Adrenal gland (tissue), 12 donors: ENCODE measurements around the gene NLRC5. TPM values are rescaled to one million over a fixed set of nuclear protein-coding genes. Genes with fewer than 3 reads are reported as not detected.

ENCODE experiments used
- DNase-seq, 7 donors: peaks; one replicate each; pipeline ENCODE4 v3.0.0-alpha.2; 2019 to 2020
- H3K27ac ChIP-seq, 5 donors: fragments of 200-600 bp; sonication (generic) in 4 of 5; 1 replicate in 3 of 5; 2 replicates in 2 of 5; pipeline versions ENCODE4 v1.5.1 to v1.8.0; 2016 to 2020; ENCODE audit warnings: mild to moderate bottlenecking in 1 of 5
- H3K27me3 ChIP-seq: fragments of 200-600 bp; 2 replicates; pipeline ENCODE4 v1.8.0; 2021
- H3K36me3 ChIP-seq, 2 donors: fragments of 200-600 bp; replicated peaks in 1 of 2; 1 replicate in 1 of 2; 2 replicates in 1 of 2; pipeline versions ENCODE4 v1.5.1 to v1.8.0; 2018 to 2022
- H3K4me1 ChIP-seq, 2 donors: fragments of 200-600 bp; replicated peaks in 1 of 2; 1 replicate in 1 of 2; 2 replicates in 1 of 2; pipeline versions ENCODE4 v1.5.1 to v1.8.0; 2018 to 2021
- H3K4me3 ChIP-seq, 4 donors: fragments of 200-600 bp; sonication (generic) in 3 of 4; one replicate each; pipeline ENCODE4 v1.5.1; 2016 to 2018
- H3K9me3 ChIP-seq, 3 donors: fragments of 200-600 bp; sonication (generic) in 1 of 3; replicated peaks in 1 of 3; 1 replicate in 2 of 3; 2 replicates in 1 of 3; pipeline versions ENCODE4 v1.5.1 to v1.8.0; 2016 to 2021
- POLR2A ChIP-seq, 2 donors: fragments of 450-650 bp; IDR thresholded peaks; one replicate each; pipeline ENCODE4 v1.6.1; 2017; ENCODE audit warnings: antibody characterized with exemption in 2 of 2, mild to moderate bottlenecking in 2 of 2, moderate library complexity in 1 of 2
- WGBS, 4 donors: extraction: QIAGEN DNeasy Blood & Tissue Kit in 2 of 4; methylation state at CpG; one replicate each; pipeline versions ENCODE4 v1.1.5 to v1.1.7; 2013 to 2017; 5-methylcytosine and 5-hydroxymethylcytosine counted together
- intact Hi-C, 2 donors: fragments of 100-400 bp; cut with DNase I; formaldehyde crosslinking; loops; one replicate each; pipeline versions ENCODE4 v1.14.1 to v1.15.0; 2022 to 2023
- polyA plus RNA-seq, 3 donors: library from polyadenylated mRNA; stranded (reverse); fragments of 200-250 nt in 2 of 3; fragments of 350-450 nt in 1 of 3; fragmentation: Illumina TruSeq in 1 of 3; extraction: RNeasy Lipid Tissue Mini Kit (QIAGEN cat#74804) in 1 of 3; gene quantifications; one replicate each; pipeline ENCODE4 v1.2.3, GENCODE V29; 2013 to 2014
- total RNA-seq, 9 donors: library from RNA; depleted of rRNA in 4 of 9; stranded (reverse); fragments of >200 nt in 4 of 9; fragments of 120-200 nt in 1 of 9; fragmentation: NEBNext Ultra II Directional in 1 of 9; extraction: Animal tissue kit (Norgen Biotek cat#: 25700) in 1 of 9; gene quantifications; one replicate each; pipeline versions ENCODE4 v1.1.0 to v1.2.4, GENCODE V29; 2013 to 2023
- TF ChIP-seq, protein P1 (sequence below), 6 experiments: fragments of 450-650 bp in 4 of 6; fragments of 200-600 bp in 2 of 6; sonication (generic) in 1 of 6; IDR thresholded peaks; 1 replicate in 5 of 6; 2 replicates in 1 of 6; pipeline versions ENCODE4 v1.5.1 to v1.8.0; 2016 to 2021; ENCODE audit warnings: antibody characterized with exemption in 6 of 6, mild to moderate bottlenecking in 2 of 6, moderate library complexity in 1 of 6
- donor health status: healthy with polysubstance abuse.
- donor health status: Bipolar disorder and iron deficiency.
- donor health status: DM: yes; HTN: yes; CAD: no.
- donor health status: DM: no; HTN: no; CAD: no.
- donor health status: DM: no; HTN: no; CAD: no.
- donor health status: DM: yes; HTN: yes; CAD: no.

The NLRC5 gene
- total and polyA plus RNA-seq, 12 donors = 6.0 to 89.0 (median 26.6) TPM

DNA sequence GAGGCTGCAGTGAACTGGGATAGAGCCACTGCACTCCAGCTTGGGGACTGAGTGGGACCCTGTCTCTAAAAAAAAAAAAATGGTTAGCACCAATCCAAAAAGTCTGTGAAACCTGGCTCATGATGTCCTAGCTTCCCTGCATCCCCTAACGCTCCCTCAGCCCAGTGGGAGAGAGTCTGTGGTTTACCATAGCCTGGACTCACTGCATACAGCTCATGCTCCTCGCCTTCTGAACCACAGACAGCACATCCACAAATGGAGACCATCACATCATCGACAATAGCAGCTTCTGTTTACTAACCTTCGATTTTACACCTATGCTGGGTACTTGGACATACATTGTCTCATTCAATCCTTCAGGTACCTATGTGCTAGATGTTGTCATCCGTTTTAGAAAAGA, 43.6 kb downstream of the NLRC5 start:
- Histone ChIP-seq H3K27me3 (no peaks in the 10 kb centered on the region), H3K4me1 (no peaks in the 10 kb centered on the region), H3K9me3 (no peaks in the 10 kb centered on the region), H3K4me3 (no peak overlapping the region), H3K36me3 (peaks cover 0 to 3% of the 10 kb centered on the region in 2 donors), H3K27ac (no peak overlapping the region)
- DNase-seq = no peak
- intact Hi-C loops = no loop called here
- 90 to 99% (median 93%) methylated on average over 5 of the region's 5 CpGs for WGBS, 4 donors
- TF ChIP-seq, protein P1, sequence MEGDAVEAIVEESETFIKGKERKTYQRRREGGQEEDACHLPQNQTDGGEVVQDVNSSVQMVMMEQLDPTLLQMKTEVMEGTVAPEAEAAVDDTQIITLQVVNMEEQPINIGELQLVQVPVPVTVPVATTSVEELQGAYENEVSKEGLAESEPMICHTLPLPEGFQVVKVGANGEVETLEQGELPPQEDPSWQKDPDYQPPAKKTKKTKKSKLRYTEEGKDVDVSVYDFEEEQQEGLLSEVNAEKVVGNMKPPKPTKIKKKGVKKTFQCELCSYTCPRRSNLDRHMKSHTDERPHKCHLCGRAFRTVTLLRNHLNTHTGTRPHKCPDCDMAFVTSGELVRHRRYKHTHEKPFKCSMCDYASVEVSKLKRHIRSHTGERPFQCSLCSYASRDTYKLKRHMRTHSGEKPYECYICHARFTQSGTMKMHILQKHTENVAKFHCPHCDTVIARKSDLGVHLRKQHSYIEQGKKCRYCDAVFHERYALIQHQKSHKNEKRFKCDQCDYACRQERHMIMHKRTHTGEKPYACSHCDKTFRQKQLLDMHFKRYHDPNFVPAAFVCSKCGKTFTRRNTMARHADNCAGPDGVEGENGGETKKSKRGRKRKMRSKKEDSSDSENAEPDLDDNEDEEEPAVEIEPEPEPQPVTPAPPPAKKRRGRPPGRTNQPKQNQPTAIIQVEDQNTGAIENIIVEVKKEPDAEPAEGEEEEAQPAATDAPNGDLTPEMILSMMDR (IDR thresholded peaks at IDR 0.05) = no peak
- no peak for TF ChIP-seq POLR2A (IDR thresholded peaks at IDR 0.05)

DNA sequence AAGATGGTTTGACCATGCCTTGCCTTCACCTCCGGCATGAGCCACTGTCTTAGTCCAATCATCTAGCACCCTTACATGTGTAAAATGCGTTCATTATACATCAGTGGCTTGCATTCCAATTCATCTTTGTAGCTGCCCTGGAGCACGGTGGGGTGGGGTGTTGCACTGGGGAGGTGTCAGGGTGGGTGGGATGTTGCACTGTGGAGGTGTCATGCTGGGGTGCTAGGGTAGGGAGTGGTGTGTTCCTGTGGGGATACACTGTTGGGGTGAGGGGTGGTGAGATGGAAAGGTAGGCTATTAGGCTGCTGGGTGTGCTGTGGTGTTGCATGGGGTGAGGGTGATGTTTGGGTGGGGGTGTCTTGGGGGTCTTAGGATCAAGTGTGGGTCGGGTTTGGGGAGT, 47.0 kb downstream of the NLRC5 start:
- intact Hi-C loops = no loop called here
- no peak for DNase-seq
- TF ChIP-seq, protein P1 (IDR thresholded peaks at IDR 0.05) = no peak
- TF ChIP-seq POLR2A (IDR thresholded peaks at IDR 0.05) = no peak
- peaks cover 0 to 3% of the 10 kb centered on the region in 2 donors for H3K36me3 ChIP-seq
- H3K27me3 ChIP-seq = no peaks in the 10 kb centered on the region
- WGBS, 4 donors = 86 to 93% (median 91%) methylated on average over 2 to 4 of the region's 4 CpGs
- no peak overlapping the region for H3K27ac ChIP-seq
- H3K4me3 ChIP-seq = no peak overlapping the region
- H3K4me1 ChIP-seq = peaks cover 0 to 11% of the 10 kb centered on the region in 2 donors
- H3K9me3 ChIP-seq = no peaks in the 10 kb centered on the region

DNA sequence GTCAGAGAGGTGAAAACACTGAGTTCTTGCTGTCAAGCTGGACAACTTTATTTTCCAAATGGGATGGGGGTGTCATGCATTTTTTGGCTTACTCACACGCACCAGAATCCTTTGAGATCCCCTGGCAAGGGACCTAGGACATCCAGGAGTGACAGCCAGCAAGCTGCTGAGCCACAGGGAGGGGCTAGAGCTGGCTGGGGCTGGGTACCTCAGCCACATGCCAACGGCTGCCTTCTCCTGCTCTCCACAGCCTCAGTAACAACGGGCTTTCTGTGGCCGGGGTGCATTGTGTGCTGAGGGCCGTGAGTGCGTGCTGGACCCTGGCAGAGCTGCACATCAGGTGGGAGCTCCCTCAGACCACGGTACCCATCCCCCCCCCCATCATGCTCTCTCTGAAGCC, 47.6 kb downstream of the NLRC5 start:
- no peaks in the 10 kb centered on the region for H3K27me3 ChIP-seq
- peaks cover 0 to 3% of the 10 kb centered on the region in 2 donors for H3K36me3 ChIP-seq
- no peak for TF ChIP-seq POLR2A (IDR thresholded peaks at IDR 0.05)
- TF ChIP-seq, protein P1 (IDR thresholded peaks at IDR 0.05) = no peak
- intact Hi-C loops = no loop called here
- no peak overlapping the region for H3K27ac ChIP-seq
- DNase-seq = no peak
- no peaks in the 10 kb centered on the region for H3K9me3 ChIP-seq
- no peak overlapping the region for H3K4me3 ChIP-seq
- peaks cover 0 to 13% of the 10 kb centered on the region in 2 donors for H3K4me1 ChIP-seq
- 64 to 87% (median 79%) methylated on average over 2 to 7 of the region's 7 CpGs for WGBS, 4 donors

DNA sequence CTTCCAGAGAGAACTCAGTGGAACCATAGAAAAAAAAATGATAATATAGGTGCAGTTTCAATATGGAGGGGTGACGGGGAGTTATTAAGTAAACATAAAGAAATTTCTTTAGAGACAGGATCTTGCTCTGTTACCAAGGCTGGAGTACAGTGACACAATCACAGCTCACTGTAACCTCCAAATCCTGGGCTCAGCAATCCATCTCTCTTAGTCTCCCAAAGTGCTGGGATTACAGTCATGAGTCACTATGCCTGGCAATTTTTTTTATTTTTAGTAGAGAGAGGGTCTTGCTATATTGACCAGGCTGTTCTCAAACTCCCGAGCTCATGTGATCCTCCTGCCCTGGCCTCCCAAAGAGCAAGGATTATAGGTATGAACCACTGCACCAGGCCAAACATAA, 48.8 kb downstream of the NLRC5 start:
- WGBS, 4 donors = 81 to 85% (median 82%) methylated on average over 2 of the region's 2 CpGs
- no peaks in the 10 kb centered on the region for H3K36me3 ChIP-seq
- TF ChIP-seq, protein P1 (IDR thresholded peaks at IDR 0.05) = no peak
- no peak for TF ChIP-seq POLR2A (IDR thresholded peaks at IDR 0.05)
- intact Hi-C loops = no loop called here
- no peak for DNase-seq
- H3K4me3 ChIP-seq = no peak overlapping the region
- H3K9me3 ChIP-seq = no peaks in the 10 kb centered on the region
- H3K4me1 ChIP-seq = peaks cover 0 to 22% of the 10 kb centered on the region in 2 donors
- H3K27ac ChIP-seq = peak overlapping the region in 1 of 5 donors; percentile 34
- H3K27me3 ChIP-seq = no peaks in the 10 kb centered on the region
